HepG2 (cell line): Measurements from ENCODE around the gene FBXO4. TPM values are rescaled to one million over a fixed set of nuclear protein-coding genes. Genes with fewer than 3 reads are reported as not detected.
A peak's percentile ranks its signal among the peaks of the same experiment; 100 is the strongest.

Experiments
- DNMT1 ChIP-seq: sonication (generic); formaldehyde crosslinking; IDR thresholded peaks from 2 replicates; pipeline ENCODE4 v1.5.1; 2020; ENCODE audit warnings: mild to moderate bottlenecking, missing genetic modification reagents
- GABPA ChIP-seq, 2 experiments: IDR thresholded peaks; 2 replicates each; pipeline ENCODE4 v1.6.1; 2011 to 2016; ENCODE audit warnings: low read depth in 2 of 2, low read length in 1 of 2, missing biosample characterization in 1 of 2, missing genetic modification characterization in 1 of 2
- GABPB1 ChIP-seq: IDR thresholded peaks from 2 replicates; pipeline ENCODE4 v1.6.1; 2016; ENCODE audit warnings: mild to moderate bottlenecking, missing genetic modification reagents, moderate library complexity, missing compliant biosample characterization
- GATAD1 ChIP-seq: IDR thresholded peaks from 2 replicates; pipeline ENCODE4 v1.6.1; 2016; ENCODE audit warnings: missing genetic modification reagents, missing compliant biosample characterization
- GTF3A ChIP-seq: sonication (generic); formaldehyde crosslinking; conservative IDR thresholded peaks from 2 replicates; pipeline ENCODE4 v1.4.0; 2020; ENCODE audit warnings: mild to moderate bottlenecking, missing genetic modification reagents
- HIVEP1 ChIP-seq: sonication (generic); formaldehyde crosslinking; IDR thresholded peaks from 2 replicates; pipeline ENCODE4 v1.4.0; 2020; ENCODE audit warnings: mild to moderate bottlenecking, missing genetic modification reagents
- HNRNPH1 ChIP-seq: fragments of 200-400 bp; formaldehyde crosslinking; optimal IDR thresholded peaks from 2 replicates; pipeline ENCODE3; 2017; ENCODE audit warnings: mild to moderate bottlenecking, low read depth, low read length
- MTERF4 ChIP-seq: sonication (generic); formaldehyde crosslinking; IDR thresholded peaks from 2 replicates; pipeline ENCODE4 v1.8.0; 2023; ENCODE audit warnings: mild to moderate bottlenecking, missing genetic modification reagents
- NFE2 ChIP-seq: sonication (generic); formaldehyde crosslinking; IDR thresholded peaks from 2 replicates; pipeline ENCODE4 v1.4.0; 2020; ENCODE audit warnings: missing genetic modification reagents
- SMARCC2 ChIP-seq: fragments of 450-650 bp; IDR thresholded peaks from 2 replicates; pipeline ENCODE4 v1.6.1; 2017; ENCODE audit warnings: antibody characterized with exemption, mild to moderate bottlenecking
- TFE3 ChIP-seq: IDR thresholded peaks from 2 replicates; pipeline ENCODE4 v1.6.1; 2016
- THAP9 ChIP-seq: sonication (generic); formaldehyde crosslinking; IDR thresholded peaks from 2 replicates; pipeline ENCODE4; 2020; ENCODE audit warnings: missing genetic modification reagents, mild to moderate bottlenecking, borderline replicate concordance
- WIZ ChIP-seq: sonication (generic); formaldehyde crosslinking; IDR thresholded peaks from 2 replicates; pipeline ENCODE4 v1.5.1; 2020; ENCODE audit warnings: mild to moderate bottlenecking, missing genetic modification reagents
- ZBTB1 ChIP-seq: sonication (generic); formaldehyde crosslinking; IDR thresholded peaks from 2 replicates; pipeline ENCODE4 v1.4.0; 2020; ENCODE audit warnings: missing genetic modification reagents, borderline replicate concordance
- ZBTB39 ChIP-seq: sonication (generic); formaldehyde crosslinking; IDR thresholded peaks from 2 replicates; pipeline ENCODE4 v1.5.0; 2020; ENCODE audit warnings: missing genetic modification reagents
- ZFX ChIP-seq: sonication (generic); formaldehyde crosslinking; IDR thresholded peaks from 2 replicates; pipeline ENCODE4 v1.4.0; 2020; ENCODE audit warnings: mild to moderate bottlenecking, low read depth, missing genetic modification reagents, moderate library complexity
- ZNF124 ChIP-seq: sonication (generic); formaldehyde crosslinking; IDR thresholded peaks from 2 replicates; pipeline ENCODE4 v1.4.0; 2020; ENCODE audit warnings: missing genetic modification reagents
- ZNF503 ChIP-seq: sonication (generic); formaldehyde crosslinking; IDR thresholded peaks from 2 replicates; pipeline ENCODE4 v1.4.0; 2020; ENCODE audit warnings: missing genetic modification reagents
- ZNF713 ChIP-seq: sonication (generic); formaldehyde crosslinking; IDR thresholded peaks from 2 replicates; pipeline ENCODE4 v1.4.0; 2020; ENCODE audit warnings: mild to moderate bottlenecking, missing genetic modification reagents
- ZSCAN29 ChIP-seq: sonication (generic); formaldehyde crosslinking; conservative IDR thresholded peaks from 2 replicates; pipeline ENCODE4 v1.4.0; 2020; ENCODE audit warnings: mild to moderate bottlenecking, missing genetic modification reagents
- polyA plus RNA-seq, 8 experiments: library from polyadenylated mRNA; depleted of rRNA in 3 of 8; stranded (reverse) in 7 of 8; unstranded in 1 of 8; fragments of >200 nt; fragmentation: Illumina TruSeq in 4 of 8; extraction: Trizol in 4 of 8; gene quantifications; 2 replicates each; pipeline versions ENCODE4 v1.2.1 to v1.2.3, GENCODE V29; 2011 to 2016; ENCODE audit warnings: low read depth in 4 of 8, missing spikeins in 1 of 8, mixed read lengths in 1 of 8; ENCODE audit not compliant: insufficient read depth in 1 of 8
- total RNA-seq, 5 experiments: library from RNA; depleted of rRNA; stranded (reverse); fragments of >200 nt; fragmentation: Illumina TruSeq; extraction: Trizol; gene quantifications; 2 replicates each; pipeline ENCODE4 v1.2.3, GENCODE V29; 2016; ENCODE audit warnings: low read depth in 1 of 5

FBXO4 gene
- total and polyA plus RNA-seq, 2 of the 13 experiments (the other 11 are each of a cell fraction or from before 2014, with no cell fraction given): 5.2 to 16.4 TPM

GRCh38 chr5:41925555-41925951, 472 bp downstream of the FBXO4 start (continued):
- no peak for TF ChIP-seq GATAD1
- 0 out of 2 replicates have a peak, but pooled peaks have one; percentile 6 for TF ChIP-seq ZBTB39
- TF ChIP-seq ZNF713: no peak
- TF ChIP-seq ZFX (CRISPR knock-in tag): peak; percentile 6
- TF ChIP-seq GTF3A: no peak
- no peak; the same call in 1 of the 2 replicates for TF ChIP-seq GABPB1
- TF ChIP-seq ZNF124 (CRISPR knock-in tag): no peak
- no peak for TF ChIP-seq HNRNPH1
- TF ChIP-seq THAP9 (CRISPR knock-in tag): no peak
- TF ChIP-seq NFE2 (CRISPR knock-in tag): no peak
- TF ChIP-seq HIVEP1 (CRISPR knock-in tag): no peak
- TF ChIP-seq ZNF503 (CRISPR knock-in tag): 0 out of 2 replicates have a peak, but pooled peaks have one; percentile 7
- TF ChIP-seq SMARCC2: no peak
- 0 out of 2 replicates have a peak, but pooled peaks have one; percentile 2 for TF ChIP-seq ZSCAN29
- TF ChIP-seq DNMT1 (CRISPR knock-in tag): no peak
- TF ChIP-seq MTERF4 (CRISPR knock-in tag): no peak
- TF ChIP-seq TFE3 (CRISPR knock-in tag): no peak; the same call in 1 of the 2 replicates
- TF ChIP-seq GABPA (IDR thresholded peaks at IDR 0.05; ENCODE audit: low read depth, low read length): no peak
- TF ChIP-seq GABPA (CRISPR knock-in tag; IDR thresholded peaks at IDR 0.05; ENCODE audit: low read depth): no peak
- no peak for TF ChIP-seq ZBTB1 (CRISPR knock-in tag)
- no peak for TF ChIP-seq WIZ (CRISPR knock-in tag)
